GDM1 (cell line): ENCODE results near the gene FOXE3.

Source experiments
- DNase-seq: peaks from one replicate; lab custom pipeline; 2025; lab: John Stamatoyannopoulos, UW

The FOXE3 gene

GRCh38 chr1:47415728-47416318 is at the start of gene FOXE3:
Gene FOXE3 (plus strand): TSS chr1:47416285. CDS start chr1:47416316, 31 bp downstream.
- DNase-seq, result no peak

- no peak for DNase-seq
These were observed 48.4 kb upstream of the FOXE3 start for GRCh38 chr1:47367651-47368050.

GRCh38 chr1:47371016-47371517 is 45.0 kb upstream of the FOXE3 start:
- DNase-seq, result no peak

DNA sequence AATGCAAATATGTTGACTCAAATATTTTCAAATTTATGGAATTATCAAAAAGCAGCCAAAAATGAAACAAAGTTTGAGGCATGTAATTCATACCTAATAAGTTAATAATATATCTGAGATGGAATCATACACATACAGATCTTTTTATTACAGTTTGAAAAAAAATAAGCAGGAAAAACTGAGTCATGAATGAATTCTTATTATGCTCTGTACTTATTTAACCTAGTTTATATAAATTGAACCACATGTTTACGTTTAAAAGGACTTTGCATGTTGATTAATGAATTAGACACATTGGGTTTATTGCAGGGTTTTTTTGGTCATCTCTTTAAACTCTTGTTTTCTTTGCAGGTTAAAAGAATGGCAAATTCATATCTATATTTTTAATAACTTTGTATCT is 41.6 kb upstream of the FOXE3 start:
- no peak for DNase-seq

DNA sequence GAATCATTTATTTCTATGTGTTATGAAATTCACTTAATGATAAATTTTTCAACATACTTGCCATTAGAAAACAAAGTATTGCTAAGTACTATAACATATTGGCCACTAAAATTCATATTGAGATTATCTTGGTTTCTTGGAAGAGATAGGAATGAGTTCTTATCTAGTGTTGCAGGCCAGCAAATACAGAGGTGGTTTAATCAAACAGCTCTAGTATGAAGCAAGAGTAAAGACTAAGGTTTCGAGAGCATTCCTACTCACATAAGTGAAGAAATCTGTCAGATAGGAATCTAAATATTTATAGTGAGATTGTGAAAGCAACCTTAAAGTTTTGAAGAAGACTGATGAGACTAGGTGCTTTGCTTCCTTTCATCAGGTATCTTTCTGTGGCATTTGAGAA is 37.9 kb upstream of the FOXE3 start:
- DNase-seq, result no peak

DNA sequence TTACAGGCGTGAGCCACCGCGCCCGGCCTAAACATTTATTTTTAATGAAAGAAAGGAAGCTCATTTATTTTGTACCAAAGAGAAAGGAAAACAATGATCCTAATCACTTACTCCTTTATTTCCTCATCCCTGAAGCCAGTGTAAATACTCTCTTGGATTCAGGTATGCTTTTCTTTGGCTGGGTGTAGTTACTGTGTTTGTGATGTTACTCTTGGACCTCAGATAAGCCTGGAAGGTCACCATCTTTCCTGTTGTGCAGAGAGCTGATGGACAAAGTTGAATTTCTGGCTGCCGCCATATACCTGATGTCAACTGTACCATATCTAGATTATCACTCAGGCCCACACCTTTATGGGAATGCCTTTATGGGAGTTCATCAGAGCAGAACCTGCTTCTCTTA is 35.4 kb upstream of the FOXE3 start:
- DNase-seq, result no peak

- no peak for DNase-seq
These were observed 33.6 kb upstream of the FOXE3 start for GRCh38 chr1:47382399-47382983.

- DNase-seq, result no peak
These were observed 32.0 kb upstream of the FOXE3 start for GRCh38 chr1:47384083-47384482.

GRCh38 chr1:47385020-47385419 is 31.1 kb upstream of the FOXE3 start:
- no peak for DNase-seq

GRCh38 chr1:47386268-47386667 is 29.8 kb upstream of the FOXE3 start:
- DNase-seq, result no peak

GRCh38 chr1:47388030-47388890 is 27.8 kb upstream of the FOXE3 start:
- DNase-seq, result no peak

DNA sequence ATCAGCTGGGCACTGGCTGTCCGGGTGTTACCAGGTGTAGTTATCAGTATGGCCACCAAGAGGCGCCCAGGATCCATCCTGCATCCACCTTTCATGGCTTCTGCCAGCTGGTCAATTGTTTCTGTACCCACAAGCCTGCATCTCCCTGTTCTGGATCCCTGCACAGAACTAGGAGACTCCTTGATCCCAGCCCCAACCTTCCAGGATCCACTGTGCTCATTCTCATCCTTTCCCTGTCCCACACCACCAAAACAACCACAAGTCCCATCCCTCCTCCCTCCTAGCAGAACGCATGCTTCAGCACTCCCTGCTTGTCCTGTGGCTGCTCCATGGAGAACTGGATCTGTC is 27.2 kb upstream of the FOXE3 start:
- DNase-seq, result peak; percentile 37

GRCh38 chr1:47389731-47390130 is 26.4 kb upstream of the FOXE3 start:
- DNase-seq, result no peak

- no peak for DNase-seq
These were observed 25.2 kb upstream of the FOXE3 start for GRCh38 chr1:47390843-47391242.

- DNase-seq, result no peak
These were observed 22.9 kb upstream of the FOXE3 start for GRCh38 chr1:47393141-47393540.

DNA sequence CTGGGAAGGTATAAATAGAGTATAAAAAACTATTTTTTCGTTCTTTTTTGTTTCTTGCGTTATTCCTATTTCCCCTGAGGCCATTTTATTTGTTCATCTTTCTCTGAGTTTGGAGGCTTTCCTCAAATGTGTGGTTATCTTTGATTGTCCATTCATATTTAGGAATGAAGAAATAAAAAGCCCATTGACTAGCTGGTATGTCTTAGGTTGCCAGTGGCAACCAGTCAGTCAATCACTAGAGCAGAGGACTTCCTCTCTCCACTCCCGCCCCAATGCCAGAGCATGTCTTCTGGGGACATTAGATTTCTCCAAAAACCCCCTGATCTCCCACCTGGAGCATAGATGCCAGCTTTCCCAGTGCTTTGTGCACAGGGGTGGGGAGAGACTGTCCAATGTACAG is 20.7 kb upstream of the FOXE3 start:
- DNase-seq, result no peak

DNA sequence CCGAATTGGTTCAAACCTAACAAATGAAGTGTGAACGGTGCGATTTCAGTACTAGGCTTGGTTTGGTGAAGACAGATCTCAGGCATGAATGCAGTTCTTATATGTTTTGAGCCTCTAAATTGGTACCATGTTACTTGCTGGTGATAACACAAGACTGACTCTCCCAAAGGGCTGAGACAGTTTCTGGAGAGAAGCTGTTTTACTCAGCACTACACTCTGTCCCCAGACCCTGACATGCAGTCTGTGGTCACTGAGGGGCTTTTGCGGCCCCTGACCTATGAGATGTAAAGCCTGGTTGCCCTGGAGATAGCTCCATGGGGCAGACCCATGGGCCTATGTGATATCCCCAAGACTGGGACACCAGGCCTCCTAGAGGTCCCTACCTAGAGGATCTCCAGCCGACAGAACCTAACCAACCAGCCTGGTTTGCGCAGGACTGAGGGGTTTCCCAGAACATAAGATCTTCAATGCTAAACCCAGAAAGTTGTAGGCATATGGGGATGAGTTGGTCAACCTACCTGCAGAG is 19.4 kb upstream of the FOXE3 start:
- DNase-seq, result no peak

GRCh38 chr1:47399138-47399845 is 16.8 kb upstream of the FOXE3 start:
- DNase-seq, result no peak

DNA sequence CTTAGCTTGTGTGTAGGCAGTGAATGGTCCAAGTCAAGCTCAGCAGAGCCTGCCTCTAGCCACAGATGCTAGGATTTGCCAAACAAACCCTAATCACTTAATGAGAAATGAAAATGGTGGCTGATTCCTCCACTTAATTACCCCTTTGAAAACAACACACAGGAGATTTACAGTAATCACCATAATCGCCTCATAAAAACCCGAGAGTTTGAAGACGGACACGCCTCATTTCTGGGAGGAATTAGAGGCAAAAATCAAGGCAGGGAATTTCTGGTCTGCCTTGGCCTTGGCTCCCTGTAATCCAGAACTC is 16.3 kb upstream of the FOXE3 start:
- DNase-seq, result no peak

DNA sequence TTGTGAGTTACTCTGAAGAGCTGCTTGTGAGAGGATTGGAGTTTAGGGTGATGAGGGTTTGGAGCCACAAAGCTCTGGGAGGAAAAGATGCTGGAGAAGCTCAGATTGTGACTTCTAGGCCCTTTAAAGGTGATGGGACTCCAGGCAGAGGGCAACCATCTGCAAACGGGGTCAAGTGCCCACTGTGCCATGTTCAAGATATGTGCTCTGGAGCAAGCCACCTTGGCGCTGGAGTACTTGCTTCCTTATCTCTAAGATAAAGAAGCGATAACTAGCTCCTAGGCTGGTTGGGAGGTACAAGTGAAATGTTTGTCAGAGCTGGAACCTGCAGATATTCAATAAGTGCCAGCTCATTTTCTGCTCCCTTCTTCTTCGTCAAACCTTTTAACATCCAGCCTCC is 14.3 kb upstream of the FOXE3 start:
- DNase-seq, result no peak

DNA sequence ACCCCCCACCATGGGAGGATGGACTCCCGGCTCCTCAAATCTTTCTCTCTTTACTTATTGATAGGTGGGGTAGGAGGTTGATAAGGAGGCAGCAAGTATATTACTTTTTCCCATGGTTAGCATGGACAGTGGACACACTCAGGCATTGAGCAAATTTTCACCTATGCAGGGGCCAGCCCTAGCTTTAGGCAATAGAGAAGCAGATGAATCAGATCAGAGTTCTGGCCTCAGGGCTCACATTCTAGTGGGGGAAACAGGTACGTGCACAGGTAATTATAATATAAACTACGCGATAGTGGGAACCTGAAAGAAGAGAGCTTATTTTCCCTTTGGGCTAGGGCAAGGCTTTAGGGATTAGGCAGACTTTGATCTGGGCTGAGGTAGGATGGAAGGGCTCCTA is 13.5 kb upstream of the FOXE3 start:
- DNase-seq, result no peak

- DNase-seq, result no peak
These were observed 12.7 kb upstream of the FOXE3 start for GRCh38 chr1:47403321-47403910.
